Measurements from ENCODE around the gene GNAO1.

The GNAO1 gene

GRCh38 chr16:56241596-56241995 lies 50.3 kb downstream of the GNAO1 start:
- H3K36me3 ChIP-seq, result no peaks in the 10 kb centered on the region
- H3K4me1 ChIP-seq (ENCODE audit: control insufficient read depth in 1 of 2, insufficient read depth in 1 of 2, low read depth in 1 of 2, low read length in 1 of 2), result no peaks in the 10 kb centered on the region
- H3K27me3 ChIP-seq, result peaks cover 4% of the 10 kb centered on the region
- no peaks in the 10 kb centered on the region for H3K9me3 ChIP-seq
- TF ChIP-seq CTCF (IDR thresholded peaks at IDR 0.05), result no peak
- no peak overlapping the region for H3K4me3 ChIP-seq (ENCODE audit: low read depth in 1 of 2, low read length in 1 of 2)
- H3K27ac ChIP-seq, result no peak overlapping the region

- Histone ChIP-seq H3K9me3 (no peaks in the 10 kb centered on the region), H3K27me3 (no peaks in the 10 kb centered on the region), H3K4me3 (ENCODE audit: low read depth in 1 of 2, low read length in 1 of 2) (no peak overlapping the region)
Measured at GRCh38 chr16:56242740-56243139, 51.5 kb downstream of the GNAO1 start.

GRCh38 chr16:56244612-56245011 lies 53.3 kb downstream of the GNAO1 start:
- TF ChIP-seq CTCF (IDR thresholded peaks at IDR 0.05), result no peak
- Histone ChIP-seq H3K36me3 (no peaks in the 10 kb centered on the region), H3K27me3 (no peaks in the 10 kb centered on the region), H3K4me3 (ENCODE audit: low read depth in 1 of 2, low read length in 1 of 2) (no peak overlapping the region), H3K9me3 (no peaks in the 10 kb centered on the region), H3K4me1 (ENCODE audit: control insufficient read depth in 1 of 2, insufficient read depth in 1 of 2, low read depth in 1 of 2, low read length in 1 of 2) (no peaks in the 10 kb centered on the region), H3K27ac (no peak overlapping the region)

More at GRCh38 chr16:56242740-56243139, 51.5 kb downstream of the GNAO1 start:
- Histone ChIP-seq H3K27ac (no peak overlapping the region), H3K36me3 (no peaks in the 10 kb centered on the region), H3K4me1 (ENCODE audit: control insufficient read depth in 1 of 2, insufficient read depth in 1 of 2, low read depth in 1 of 2, low read length in 1 of 2) (no peaks in the 10 kb centered on the region)
- TF ChIP-seq CTCF (IDR thresholded peaks at IDR 0.05), result no peak

GRCh38 chr16:56245197-56245596 lies 53.9 kb downstream of the GNAO1 start:
- H3K27ac ChIP-seq, result no peak overlapping the region
- no peak overlapping the region for H3K4me3 ChIP-seq (ENCODE audit: low read depth in 1 of 2, low read length in 1 of 2)
- no peaks in the 10 kb centered on the region for H3K9me3 ChIP-seq
- TF ChIP-seq CTCF (IDR thresholded peaks at IDR 0.05), result no peak
- no peaks in the 10 kb centered on the region for H3K27me3 ChIP-seq
- H3K36me3 ChIP-seq, result no peaks in the 10 kb centered on the region
- H3K4me1 ChIP-seq (ENCODE audit: control insufficient read depth in 1 of 2, insufficient read depth in 1 of 2, low read depth in 1 of 2, low read length in 1 of 2), result no peaks in the 10 kb centered on the region

GRCh38 chr16:56246051-56246817 lies 54.9 kb downstream of the GNAO1 start:
- no peak for TF ChIP-seq CTCF (IDR thresholded peaks at IDR 0.05)
- Histone ChIP-seq H3K4me1 (ENCODE audit: control insufficient read depth in 1 of 2, insufficient read depth in 1 of 2, low read depth in 1 of 2, low read length in 1 of 2) (no peaks in the 10 kb centered on the region), H3K27ac (no peak overlapping the region), H3K36me3 (no peaks in the 10 kb centered on the region), H3K9me3 (no peaks in the 10 kb centered on the region), H3K27me3 (no peaks in the 10 kb centered on the region), H3K4me3 (ENCODE audit: low read depth in 1 of 2, low read length in 1 of 2) (no peak overlapping the region)

Measured in neutrophil (primary cell).